ENCODE data around the gene CX3CR1. TPM values are rescaled to one million over a fixed set of nuclear protein-coding genes. Genes with fewer than 3 reads are reported as not detected.

Gene CX3CR1
- total and polyA plus RNA-seq, 2 of the 4 experiments (the other 2 are of a cell fraction): not detected

DNA sequence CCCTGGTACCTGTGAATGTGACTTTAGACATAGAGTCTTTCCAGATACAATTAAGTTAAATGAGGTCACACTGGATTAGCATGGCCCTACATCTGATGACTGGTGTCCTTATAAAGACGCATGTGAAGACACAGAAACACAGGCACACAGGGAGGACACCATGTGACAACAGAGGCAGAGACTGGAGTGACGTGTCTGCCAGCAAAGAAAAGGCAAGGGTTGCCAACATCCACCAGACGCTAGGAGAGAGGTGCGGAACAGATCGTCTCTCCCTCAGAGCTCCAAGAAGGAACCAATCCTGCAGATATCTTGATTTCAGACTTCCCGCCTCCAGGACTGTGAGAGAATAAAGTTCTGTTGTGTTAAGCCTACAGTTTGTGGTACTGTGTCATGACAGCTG lies 42.8 kb downstream of the CX3CR1 start:
- dilution Hi-C loops (cut with HindIII; ENCODE audit: low sequenced_read_pairs, unreplicated experiment): no loop called here
- in situ Hi-C loops (cut with MboI; ENCODE audit: low sequenced_read_pairs): no loop called here
- no peaks in the 10 kb centered on the region for H3K9me1 ChIP-seq (ENCODE audit: insufficient read depth, low read length)
- H4K5ac ChIP-seq (ENCODE audit: low read depth, low read length): no peak overlapping the region
- no peaks in the 10 kb centered on the region for H3K9me3 ChIP-seq (ENCODE audit: control insufficient read depth, insufficient read depth, low read length)
- H4K91ac ChIP-seq (ENCODE audit: insufficient read depth, low read depth, low read length): no peak overlapping the region
- ChIA-PET POLR2A (ENCODE audit: unreplicated experiment) (no interaction called here), CTCF (no interaction called here)
- H2AK9ac ChIP-seq (replicated peaks; ENCODE audit: low read depth, low read length, poor library complexity): no peak overlapping the region
- no peak overlapping the region for H3K4me2 ChIP-seq (ENCODE audit: low read depth, low read length)
- H3K56ac ChIP-seq (ENCODE audit: extremely low read depth, insufficient read depth, low read length): no peak overlapping the region
- no peak overlapping the region for H2BK15ac ChIP-seq (ENCODE audit: low read depth, low read length)
- H3K9ac ChIP-seq (ENCODE audit: low read depth, low read length): no peak overlapping the region
- 20% methylated on average over 2 of the region's 6 CpGs; no CpG with 5 or more reads in 1 of the 2 experiments for WGBS, 2 experiments (ENCODE audit: extremely low coverage in 2 of 2, insufficient read length in 1 of 2)
- no peaks in the 10 kb centered on the region for H3K4me1 ChIP-seq (ENCODE audit: control insufficient read depth, insufficient read depth, low read length)
- no peak overlapping the region for H2BK5ac ChIP-seq (ENCODE audit: low read depth, low read length, poor library complexity, severe bottlenecking)
- H3K27ac ChIP-seq (ENCODE audit: insufficient read depth, low read length): no peak overlapping the region
- peaks cover 21% of the 10 kb centered on the region for H3K27me3 ChIP-seq (ENCODE audit: control insufficient read depth, insufficient read depth, low read length)
- no peak overlapping the region for H3K23ac ChIP-seq (ENCODE audit: low read depth, low read length)
- no peak overlapping the region for H2AFZ ChIP-seq (replicated peaks; ENCODE audit: low read length, poor library complexity)
- ATAC-seq (ENCODE audit: low read depth) (no peak), DNase-seq (no peak)
- intact Hi-C loops (cut with micrococcal nuclease): no loop called here
- H2BK120ac ChIP-seq (ENCODE audit: low read depth, low read length): no peak overlapping the region
- TF ChIP-seq BHLHE40 (IDR thresholded peaks at IDR 0.05; ENCODE audit: low read depth, low read length) (no peak), CEBPB (IDR thresholded peaks at IDR 0.05; ENCODE audit: low read depth, low read length) (no peak), FOS (IDR thresholded peaks at IDR 0.05; ENCODE audit: low read depth, low read length) (no peak), CHD1 (IDR thresholded peaks at IDR 0.05; ENCODE audit: low read depth, low read length) (no peak), POLR2A (IDR thresholded peaks at IDR 0.05; ENCODE audit: low read depth, low read length) (no peak), RAD21 (IDR thresholded peaks at IDR 0.05; ENCODE audit: low read length) (no peak), RCOR1 (IDR thresholded peaks at IDR 0.05; ENCODE audit: insufficient replicate concordance, low read length) (no peak), SMC3 (IDR thresholded peaks at IDR 0.05; ENCODE audit: low read depth, low read length) (no peak), MAZ (IDR thresholded peaks at IDR 0.05; ENCODE audit: borderline replicate concordance, low read depth, low read length) (no peak), NFE2L2 (IDR thresholded peaks at IDR 0.05; ENCODE audit: low read depth, low read length) (no peak), MXI1 (IDR thresholded peaks at IDR 0.05; ENCODE audit: borderline replicate concordance, low read depth, low read length) (no peak), MAFK (IDR thresholded peaks at IDR 0.05; ENCODE audit: low read depth, low read length) (no peak), RFX5 (IDR thresholded peaks at IDR 0.05; ENCODE audit: low read depth, low read length) (no peak)
- TF ChIP-seq, protein P1, sequence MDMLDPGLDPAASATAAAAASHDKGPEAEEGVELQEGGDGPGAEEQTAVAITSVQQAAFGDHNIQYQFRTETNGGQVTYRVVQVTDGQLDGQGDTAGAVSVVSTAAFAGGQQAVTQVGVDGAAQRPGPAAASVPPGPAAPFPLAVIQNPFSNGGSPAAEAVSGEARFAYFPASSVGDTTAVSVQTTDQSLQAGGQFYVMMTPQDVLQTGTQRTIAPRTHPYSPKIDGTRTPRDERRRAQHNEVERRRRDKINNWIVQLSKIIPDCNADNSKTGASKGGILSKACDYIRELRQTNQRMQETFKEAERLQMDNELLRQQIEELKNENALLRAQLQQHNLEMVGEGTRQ (IDR thresholded peaks at IDR 0.05; ENCODE audit: low read depth, low read length): no peak
- TF ChIP-seq, protein P2, sequence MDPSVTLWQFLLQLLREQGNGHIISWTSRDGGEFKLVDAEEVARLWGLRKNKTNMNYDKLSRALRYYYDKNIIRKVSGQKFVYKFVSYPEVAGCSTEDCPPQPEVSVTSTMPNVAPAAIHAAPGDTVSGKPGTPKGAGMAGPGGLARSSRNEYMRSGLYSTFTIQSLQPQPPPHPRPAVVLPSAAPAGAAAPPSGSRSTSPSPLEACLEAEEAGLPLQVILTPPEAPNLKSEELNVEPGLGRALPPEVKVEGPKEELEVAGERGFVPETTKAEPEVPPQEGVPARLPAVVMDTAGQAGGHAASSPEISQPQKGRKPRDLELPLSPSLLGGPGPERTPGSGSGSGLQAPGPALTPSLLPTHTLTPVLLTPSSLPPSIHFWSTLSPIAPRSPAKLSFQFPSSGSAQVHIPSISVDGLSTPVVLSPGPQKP (IDR thresholded peaks at IDR 0.05; ENCODE audit: borderline replicate concordance, low read depth, low read length): no peak
- TF ChIP-seq, protein P3, sequence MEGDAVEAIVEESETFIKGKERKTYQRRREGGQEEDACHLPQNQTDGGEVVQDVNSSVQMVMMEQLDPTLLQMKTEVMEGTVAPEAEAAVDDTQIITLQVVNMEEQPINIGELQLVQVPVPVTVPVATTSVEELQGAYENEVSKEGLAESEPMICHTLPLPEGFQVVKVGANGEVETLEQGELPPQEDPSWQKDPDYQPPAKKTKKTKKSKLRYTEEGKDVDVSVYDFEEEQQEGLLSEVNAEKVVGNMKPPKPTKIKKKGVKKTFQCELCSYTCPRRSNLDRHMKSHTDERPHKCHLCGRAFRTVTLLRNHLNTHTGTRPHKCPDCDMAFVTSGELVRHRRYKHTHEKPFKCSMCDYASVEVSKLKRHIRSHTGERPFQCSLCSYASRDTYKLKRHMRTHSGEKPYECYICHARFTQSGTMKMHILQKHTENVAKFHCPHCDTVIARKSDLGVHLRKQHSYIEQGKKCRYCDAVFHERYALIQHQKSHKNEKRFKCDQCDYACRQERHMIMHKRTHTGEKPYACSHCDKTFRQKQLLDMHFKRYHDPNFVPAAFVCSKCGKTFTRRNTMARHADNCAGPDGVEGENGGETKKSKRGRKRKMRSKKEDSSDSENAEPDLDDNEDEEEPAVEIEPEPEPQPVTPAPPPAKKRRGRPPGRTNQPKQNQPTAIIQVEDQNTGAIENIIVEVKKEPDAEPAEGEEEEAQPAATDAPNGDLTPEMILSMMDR (conservative IDR thresholded peaks at IDR 0.05; ENCODE audit: low read depth, low read length): no peak
- no peak overlapping the region for H4K8ac ChIP-seq (ENCODE audit: low read depth in 2 of 2, low read length in 2 of 2)
- H3K14ac ChIP-seq (replicated peaks; ENCODE audit: low read depth, low read length): no peak overlapping the region
- H2AK5ac ChIP-seq (ENCODE audit: low read depth, low read length): no peak overlapping the region
- no TSS peak for BruUV-seq (replicated peaks)
- H4K20me1 ChIP-seq (ENCODE audit: insufficient read depth, low read length): no peaks in the 10 kb centered on the region
- no peaks in the 10 kb centered on the region for H3K79me1 ChIP-seq (ENCODE audit: low read depth in 1 of 2, low read length in 2 of 2)
- H3K18ac ChIP-seq (ENCODE audit: low read depth, low read length): no peak overlapping the region
- H3K4ac ChIP-seq (ENCODE audit: low read depth, low read length): no peak overlapping the region
- no peaks in the 10 kb centered on the region for H3K36me3 ChIP-seq (ENCODE audit: control insufficient read depth, insufficient read depth, low read length)
- H3K4me3 ChIP-seq (ENCODE audit: insufficient read depth, low read depth, low read length): no peak overlapping the region
- no peak overlapping the region for H2BK20ac ChIP-seq (ENCODE audit: low read depth, low read length)
